HL-60 (cell line): ENCODE data around the gene ZNF664.

Experiments used
- GABPA ChIP-seq: IDR thresholded peaks from 2 replicates; pipeline ENCODE4 v1.6.1; 2012; ENCODE audit warnings: low read depth
- POLR2AphosphoS5 ChIP-seq: IDR thresholded peaks from 2 replicates; pipeline ENCODE4 v1.6.1; 2012; ENCODE audit warnings: low read depth
- SPI1 ChIP-seq: IDR thresholded peaks from 2 replicates; pipeline ENCODE4 v1.6.1; 2012; ENCODE audit warnings: low read depth, mild to moderate bottlenecking, borderline replicate concordance
- TF ChIP-seq, protein P1 (sequence below): IDR thresholded peaks from one replicate; pipeline ENCODE4 v1.5.1; 2011; ENCODE audit warnings: low read length, control low read depth, inconsistent platforms; ENCODE audit not compliant: insufficient read depth
- TF ChIP-seq, protein P2 (sequence below): IDR thresholded peaks from 2 replicates; pipeline ENCODE4 v1.6.1; 2012; ENCODE audit warnings: low read depth; ENCODE audit not compliant: insufficient replicate concordance

DNA sequence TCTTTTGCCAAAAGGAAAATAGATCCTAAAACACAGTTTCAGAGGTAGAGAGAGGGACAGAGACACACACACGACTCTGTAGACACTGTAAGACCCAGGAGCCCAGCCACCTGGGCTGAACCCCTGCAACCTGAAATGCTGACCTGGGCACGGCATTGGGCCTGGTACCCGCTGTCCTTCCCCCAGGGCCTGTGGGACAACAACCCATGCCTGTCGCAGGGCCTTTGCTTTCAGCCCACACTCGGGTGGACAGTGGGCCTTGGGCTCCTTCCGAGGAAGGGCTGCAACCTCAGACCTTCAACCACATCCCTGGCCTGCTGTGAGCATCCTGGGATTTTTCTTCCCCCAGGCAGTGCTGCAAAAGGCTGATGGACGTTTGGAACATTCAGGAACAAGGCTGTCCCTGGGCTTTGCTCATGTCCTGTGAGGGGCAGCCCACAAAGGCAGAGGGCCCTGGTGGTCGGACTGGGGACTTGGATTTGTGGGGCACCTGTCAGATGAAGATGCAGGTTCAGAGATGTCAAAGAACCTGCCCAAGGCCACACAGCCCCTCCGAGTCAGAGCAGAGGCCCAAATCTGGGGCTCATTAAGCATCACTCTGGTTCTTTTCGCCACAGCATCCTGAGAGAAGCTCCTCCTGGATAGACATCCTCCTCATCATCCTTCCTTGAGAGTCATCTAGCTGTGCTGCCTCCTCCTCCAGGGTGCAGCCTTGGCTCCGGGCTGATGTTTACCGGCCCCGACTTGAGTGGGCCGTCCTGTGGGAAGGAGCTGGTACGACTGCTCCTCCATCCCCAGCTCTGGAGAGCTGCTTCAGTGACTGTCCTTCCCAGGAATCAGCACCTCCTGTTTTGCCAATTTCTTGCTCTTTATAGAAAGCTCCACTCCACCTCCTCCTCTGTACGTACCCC, 33.0 kb upstream of the ZNF664 start:
- TF ChIP-seq, protein P1, sequence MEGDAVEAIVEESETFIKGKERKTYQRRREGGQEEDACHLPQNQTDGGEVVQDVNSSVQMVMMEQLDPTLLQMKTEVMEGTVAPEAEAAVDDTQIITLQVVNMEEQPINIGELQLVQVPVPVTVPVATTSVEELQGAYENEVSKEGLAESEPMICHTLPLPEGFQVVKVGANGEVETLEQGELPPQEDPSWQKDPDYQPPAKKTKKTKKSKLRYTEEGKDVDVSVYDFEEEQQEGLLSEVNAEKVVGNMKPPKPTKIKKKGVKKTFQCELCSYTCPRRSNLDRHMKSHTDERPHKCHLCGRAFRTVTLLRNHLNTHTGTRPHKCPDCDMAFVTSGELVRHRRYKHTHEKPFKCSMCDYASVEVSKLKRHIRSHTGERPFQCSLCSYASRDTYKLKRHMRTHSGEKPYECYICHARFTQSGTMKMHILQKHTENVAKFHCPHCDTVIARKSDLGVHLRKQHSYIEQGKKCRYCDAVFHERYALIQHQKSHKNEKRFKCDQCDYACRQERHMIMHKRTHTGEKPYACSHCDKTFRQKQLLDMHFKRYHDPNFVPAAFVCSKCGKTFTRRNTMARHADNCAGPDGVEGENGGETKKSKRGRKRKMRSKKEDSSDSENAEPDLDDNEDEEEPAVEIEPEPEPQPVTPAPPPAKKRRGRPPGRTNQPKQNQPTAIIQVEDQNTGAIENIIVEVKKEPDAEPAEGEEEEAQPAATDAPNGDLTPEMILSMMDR = no peak
- no peak for TF ChIP-seq POLR2AphosphoS5
- TF ChIP-seq, protein P2, sequence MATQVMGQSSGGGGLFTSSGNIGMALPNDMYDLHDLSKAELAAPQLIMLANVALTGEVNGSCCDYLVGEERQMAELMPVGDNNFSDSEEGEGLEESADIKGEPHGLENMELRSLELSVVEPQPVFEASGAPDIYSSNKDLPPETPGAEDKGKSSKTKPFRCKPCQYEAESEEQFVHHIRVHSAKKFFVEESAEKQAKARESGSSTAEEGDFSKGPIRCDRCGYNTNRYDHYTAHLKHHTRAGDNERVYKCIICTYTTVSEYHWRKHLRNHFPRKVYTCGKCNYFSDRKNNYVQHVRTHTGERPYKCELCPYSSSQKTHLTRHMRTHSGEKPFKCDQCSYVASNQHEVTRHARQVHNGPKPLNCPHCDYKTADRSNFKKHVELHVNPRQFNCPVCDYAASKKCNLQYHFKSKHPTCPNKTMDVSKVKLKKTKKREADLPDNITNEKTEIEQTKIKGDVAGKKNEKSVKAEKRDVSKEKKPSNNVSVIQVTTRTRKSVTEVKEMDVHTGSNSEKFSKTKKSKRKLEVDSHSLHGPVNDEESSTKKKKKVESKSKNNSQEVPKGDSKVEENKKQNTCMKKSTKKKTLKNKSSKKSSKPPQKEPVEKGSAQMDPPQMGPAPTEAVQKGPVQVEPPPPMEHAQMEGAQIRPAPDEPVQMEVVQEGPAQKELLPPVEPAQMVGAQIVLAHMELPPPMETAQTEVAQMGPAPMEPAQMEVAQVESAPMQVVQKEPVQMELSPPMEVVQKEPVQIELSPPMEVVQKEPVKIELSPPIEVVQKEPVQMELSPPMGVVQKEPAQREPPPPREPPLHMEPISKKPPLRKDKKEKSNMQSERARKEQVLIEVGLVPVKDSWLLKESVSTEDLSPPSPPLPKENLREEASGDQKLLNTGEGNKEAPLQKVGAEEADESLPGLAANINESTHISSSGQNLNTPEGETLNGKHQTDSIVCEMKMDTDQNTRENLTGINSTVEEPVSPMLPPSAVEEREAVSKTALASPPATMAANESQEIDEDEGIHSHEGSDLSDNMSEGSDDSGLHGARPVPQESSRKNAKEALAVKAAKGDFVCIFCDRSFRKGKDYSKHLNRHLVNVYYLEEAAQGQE = no peak
- TF ChIP-seq GABPA = no peak
- TF ChIP-seq SPI1 = no peak
